ENCODE measurements around the gene SPOCD1.

Gene SPOCD1

GRCh38 chr1:31788825-31789256, 27.0 kb downstream of the SPOCD1 start:
- no peak for TF ChIP-seq CTCF (IDR thresholded peaks at IDR 0.05; ENCODE audit: borderline replicate concordance, insufficient read depth, low read depth, low read length)

GRCh38 chr1:31788138-31788824, 27.5 kb downstream of the SPOCD1 start:
- no peak for TF ChIP-seq CTCF (IDR thresholded peaks at IDR 0.05; ENCODE audit: borderline replicate concordance, insufficient read depth, low read depth, low read length)
- H3K4me3 ChIP-seq (ENCODE audit: low read depth, low read length): peak overlapping the region; percentile 42

More at GRCh38 chr1:31788825-31789256, 27.0 kb downstream of the SPOCD1 start:
- peak overlapping the region; percentile 42 for H3K4me3 ChIP-seq (ENCODE audit: low read depth, low read length)

GRCh38 chr1:31787786-31788137, 28.1 kb downstream of the SPOCD1 start:
- no peak for TF ChIP-seq CTCF (IDR thresholded peaks at IDR 0.05; ENCODE audit: borderline replicate concordance, insufficient read depth, low read depth, low read length)
- H3K4me3 ChIP-seq (ENCODE audit: low read depth, low read length): no peak overlapping the region

- no peak overlapping the region for H3K4me3 ChIP-seq (ENCODE audit: low read depth, low read length)
- TF ChIP-seq CTCF (IDR thresholded peaks at IDR 0.05; ENCODE audit: borderline replicate concordance, insufficient read depth, low read depth, low read length): no peak
Observed at GRCh38 chr1:31787261-31787660, 28.6 kb downstream of the SPOCD1 start.

- TF ChIP-seq CTCF (IDR thresholded peaks at IDR 0.05; ENCODE audit: borderline replicate concordance, insufficient read depth, low read depth, low read length): no peak
- H3K4me3 ChIP-seq (ENCODE audit: low read depth, low read length): no peak overlapping the region
Observed at GRCh38 chr1:31786366-31787060, 29.3 kb downstream of the SPOCD1 start.

- H3K4me3 ChIP-seq (ENCODE audit: low read depth, low read length): no peak overlapping the region
- no peak for TF ChIP-seq CTCF (IDR thresholded peaks at IDR 0.05; ENCODE audit: borderline replicate concordance, insufficient read depth, low read depth, low read length)
Observed at GRCh38 chr1:31785947-31786290, 29.9 kb downstream of the SPOCD1 start.
